Fibroblast of villous mesenchyme (primary cell): Measurements from ENCODE around the gene EHD2. TPM values are rescaled to one million over a fixed set of nuclear protein-coding genes. Genes with fewer than 3 reads are reported as not detected.

Experiments
- DNase-seq: peaks from one replicate; pipeline ENCODE4 v3.0.0-alpha.2; 2010; ENCODE audit warnings: low read depth
- H3K4me3 ChIP-seq: 2 replicates; pipeline ENCODE4 v1.5.1; 2011; ENCODE audit warnings: low read depth, mild to moderate bottlenecking, low read length
- total RNA-seq: library from RNA; depleted of rRNA; stranded (reverse); fragments of >200 nt; gene quantifications from 2 replicates; pipeline ENCODE4 v1.2.3, GENCODE V29; 2012
- TF ChIP-seq, protein P1 (sequence below): IDR thresholded peaks from 2 replicates; pipeline ENCODE4 v1.5.1; 2012; ENCODE audit warnings: low read depth, mild to moderate bottlenecking, low read length; ENCODE audit not compliant: insufficient read depth

The EHD2 gene
- total RNA-seq, 1 donor = 144 TPM

DNA sequence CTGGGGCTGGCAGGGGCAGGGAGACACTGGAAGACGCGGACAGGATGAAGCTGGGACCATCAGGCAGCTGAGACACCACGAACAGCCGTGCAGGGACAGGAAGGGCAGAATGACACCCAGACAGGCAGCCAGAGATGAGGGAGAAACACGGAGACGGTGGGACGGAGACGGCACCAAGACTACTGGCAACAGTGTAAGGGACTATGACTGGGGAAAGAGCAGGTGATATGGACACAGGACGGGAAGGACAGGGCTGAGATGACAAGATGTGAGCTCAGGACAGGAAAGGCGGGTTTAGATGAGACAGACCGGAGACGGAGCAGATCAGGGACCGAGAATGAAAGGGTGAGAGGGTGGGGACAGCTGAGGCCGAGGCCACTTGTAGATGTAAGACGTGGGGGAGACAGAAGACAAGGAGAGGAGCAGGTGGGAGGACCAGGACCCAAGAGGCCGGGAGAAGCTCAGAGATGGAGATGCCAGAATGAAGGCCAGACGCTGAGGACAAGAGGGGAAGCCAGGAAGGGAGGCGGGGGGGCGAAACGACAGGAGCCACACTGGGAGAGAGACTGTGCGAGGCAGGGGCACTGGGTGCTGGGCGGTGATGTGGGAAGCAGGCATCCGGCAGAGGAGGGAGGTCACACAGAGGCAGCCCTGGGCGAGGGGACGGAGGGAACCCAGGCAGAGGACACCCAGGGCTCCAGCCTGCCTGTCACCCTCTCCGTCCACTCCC is 17.5 kb upstream of the EHD2 start:
- no peak for DNase-seq
- TF ChIP-seq, protein P1, sequence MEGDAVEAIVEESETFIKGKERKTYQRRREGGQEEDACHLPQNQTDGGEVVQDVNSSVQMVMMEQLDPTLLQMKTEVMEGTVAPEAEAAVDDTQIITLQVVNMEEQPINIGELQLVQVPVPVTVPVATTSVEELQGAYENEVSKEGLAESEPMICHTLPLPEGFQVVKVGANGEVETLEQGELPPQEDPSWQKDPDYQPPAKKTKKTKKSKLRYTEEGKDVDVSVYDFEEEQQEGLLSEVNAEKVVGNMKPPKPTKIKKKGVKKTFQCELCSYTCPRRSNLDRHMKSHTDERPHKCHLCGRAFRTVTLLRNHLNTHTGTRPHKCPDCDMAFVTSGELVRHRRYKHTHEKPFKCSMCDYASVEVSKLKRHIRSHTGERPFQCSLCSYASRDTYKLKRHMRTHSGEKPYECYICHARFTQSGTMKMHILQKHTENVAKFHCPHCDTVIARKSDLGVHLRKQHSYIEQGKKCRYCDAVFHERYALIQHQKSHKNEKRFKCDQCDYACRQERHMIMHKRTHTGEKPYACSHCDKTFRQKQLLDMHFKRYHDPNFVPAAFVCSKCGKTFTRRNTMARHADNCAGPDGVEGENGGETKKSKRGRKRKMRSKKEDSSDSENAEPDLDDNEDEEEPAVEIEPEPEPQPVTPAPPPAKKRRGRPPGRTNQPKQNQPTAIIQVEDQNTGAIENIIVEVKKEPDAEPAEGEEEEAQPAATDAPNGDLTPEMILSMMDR = no peak
- H3K4me3 ChIP-seq = no peak overlapping the region

DNA sequence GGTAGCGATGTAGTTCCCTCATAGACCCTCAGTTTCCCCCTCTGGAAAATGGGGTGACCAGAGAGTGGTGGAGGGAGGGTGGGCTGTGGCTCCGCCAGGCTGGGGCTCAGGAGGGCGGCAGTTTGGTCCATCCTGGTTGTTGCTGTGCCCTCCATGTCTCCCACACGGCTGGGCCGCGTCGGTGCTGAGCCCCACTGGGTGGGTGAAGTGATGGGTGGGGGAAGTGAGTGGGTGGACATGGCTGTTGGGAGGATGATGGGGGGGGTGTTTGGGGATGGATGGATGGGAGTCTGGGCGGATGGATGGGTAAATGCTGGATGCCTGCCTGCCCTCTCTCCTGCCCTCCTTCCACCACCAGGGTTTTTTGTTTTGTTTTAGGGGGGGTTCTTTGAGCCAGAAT is 16.6 kb upstream of the EHD2 start:
- DNase-seq = no peak
- TF ChIP-seq, protein P1 = no peak
- H3K4me3 ChIP-seq = no peak overlapping the region

DNA sequence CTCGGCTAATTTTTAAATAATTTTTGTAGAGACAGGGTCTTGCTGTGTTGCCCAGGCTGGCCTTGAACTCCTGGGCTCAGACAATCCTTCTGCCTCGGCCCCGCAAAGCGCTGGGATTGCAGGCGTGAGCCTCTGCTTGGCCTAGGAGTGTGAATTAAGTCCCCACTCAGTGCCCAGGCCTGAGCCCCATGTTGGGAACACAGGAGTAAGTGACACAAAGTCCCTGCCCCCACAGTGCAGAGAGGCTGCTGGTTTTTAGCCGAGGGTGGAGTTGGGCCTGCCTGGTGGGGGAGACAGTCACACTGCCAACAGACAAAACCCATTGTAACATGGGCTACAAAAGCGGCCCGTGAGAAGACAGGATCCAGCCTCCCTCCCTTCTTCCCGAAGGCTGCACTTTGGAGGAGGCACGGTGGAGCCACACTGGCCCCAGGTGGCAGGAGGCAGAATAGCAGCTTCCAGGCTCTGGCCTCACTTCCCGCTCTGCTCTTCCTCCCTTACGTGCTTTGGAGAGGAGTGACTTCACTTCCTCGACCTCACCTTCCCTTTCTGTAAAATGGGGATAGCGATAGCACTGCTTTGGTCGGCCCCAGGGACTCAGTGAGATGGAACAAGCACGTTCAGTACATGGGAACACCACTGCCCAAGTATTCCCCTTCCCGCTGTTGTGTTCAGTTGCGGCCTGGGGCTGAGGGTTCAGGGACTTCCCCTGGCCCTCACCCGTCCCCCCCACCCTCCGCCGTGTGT is 15.2 kb upstream of the EHD2 start:
- TF ChIP-seq, protein P1 = peak; percentile 100
- peak; percentile 84 for DNase-seq

DNA sequence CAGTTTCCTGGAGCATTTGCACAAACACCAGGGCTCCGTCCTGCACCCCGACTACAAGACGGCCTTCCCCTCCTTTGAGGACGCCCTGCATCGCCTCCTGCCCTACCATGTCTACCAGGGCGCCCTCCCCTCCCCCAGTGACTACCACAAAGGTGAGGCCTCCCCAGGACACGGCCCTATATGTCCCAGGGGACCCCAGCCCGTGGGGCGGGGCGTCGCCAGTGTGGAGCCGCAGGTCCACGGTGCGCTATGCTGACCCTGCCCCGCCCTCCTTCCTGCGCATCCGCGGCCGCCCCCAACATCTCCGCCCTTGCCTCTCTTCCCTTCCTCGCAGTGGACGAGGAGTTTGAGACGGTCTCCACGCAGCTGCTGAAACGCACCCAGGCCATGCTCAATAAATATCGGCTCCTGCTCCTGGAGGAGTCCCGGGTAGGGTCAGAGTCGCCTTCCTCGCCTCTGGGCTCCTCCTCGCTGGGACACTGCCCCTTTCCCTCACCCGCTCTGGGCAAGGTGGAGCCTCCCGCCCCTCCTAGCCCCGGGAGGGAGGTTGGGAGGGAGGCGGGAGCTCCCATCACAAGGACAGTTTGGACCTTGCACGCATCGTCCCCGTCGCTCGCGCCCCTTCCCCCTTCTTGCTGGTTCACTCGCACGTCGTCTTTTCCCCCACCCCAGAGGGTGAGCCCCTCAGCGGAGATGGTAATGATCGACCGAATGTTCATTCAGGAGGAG is 14.4 kb upstream of the EHD2 start:
- no peak for DNase-seq
- no peak overlapping the region for H3K4me3 ChIP-seq
- TF ChIP-seq, protein P1 = no peak

More for the DNA sequence above, 15.2 kb upstream of the EHD2 start:
- H3K4me3 ChIP-seq = no peak overlapping the region

DNA sequence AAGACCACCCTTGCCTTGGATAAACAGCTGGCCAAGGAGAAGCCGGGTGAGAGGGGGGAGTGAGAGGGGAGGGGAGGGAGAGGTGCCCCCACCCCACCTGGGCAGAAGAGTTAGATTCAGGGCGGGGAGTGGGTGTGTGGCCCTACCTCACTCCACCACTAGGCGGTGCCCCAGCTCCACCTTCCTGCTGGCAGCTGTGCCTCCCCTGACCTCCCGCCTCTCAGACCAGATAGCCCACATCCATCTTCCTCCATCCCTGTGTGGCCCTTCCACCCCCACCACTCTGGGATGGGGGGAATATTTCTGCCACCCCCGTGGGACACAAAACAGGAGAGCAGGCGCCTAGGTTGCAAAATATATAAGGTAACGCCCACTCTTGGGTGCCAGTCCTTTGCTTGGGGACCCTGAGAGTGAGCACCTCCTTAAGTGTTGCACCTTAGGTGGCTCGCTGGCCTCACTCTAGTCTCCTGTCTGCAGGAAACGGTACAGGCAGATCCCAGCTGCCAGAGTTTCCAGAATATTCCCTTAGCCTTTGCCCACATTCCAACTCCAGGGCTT is 13.8 kb upstream of the EHD2 start:
- H3K4me3 ChIP-seq = no peak overlapping the region
- DNase-seq = peak; percentile 36
- TF ChIP-seq, protein P1 = peak; percentile 84

DNA sequence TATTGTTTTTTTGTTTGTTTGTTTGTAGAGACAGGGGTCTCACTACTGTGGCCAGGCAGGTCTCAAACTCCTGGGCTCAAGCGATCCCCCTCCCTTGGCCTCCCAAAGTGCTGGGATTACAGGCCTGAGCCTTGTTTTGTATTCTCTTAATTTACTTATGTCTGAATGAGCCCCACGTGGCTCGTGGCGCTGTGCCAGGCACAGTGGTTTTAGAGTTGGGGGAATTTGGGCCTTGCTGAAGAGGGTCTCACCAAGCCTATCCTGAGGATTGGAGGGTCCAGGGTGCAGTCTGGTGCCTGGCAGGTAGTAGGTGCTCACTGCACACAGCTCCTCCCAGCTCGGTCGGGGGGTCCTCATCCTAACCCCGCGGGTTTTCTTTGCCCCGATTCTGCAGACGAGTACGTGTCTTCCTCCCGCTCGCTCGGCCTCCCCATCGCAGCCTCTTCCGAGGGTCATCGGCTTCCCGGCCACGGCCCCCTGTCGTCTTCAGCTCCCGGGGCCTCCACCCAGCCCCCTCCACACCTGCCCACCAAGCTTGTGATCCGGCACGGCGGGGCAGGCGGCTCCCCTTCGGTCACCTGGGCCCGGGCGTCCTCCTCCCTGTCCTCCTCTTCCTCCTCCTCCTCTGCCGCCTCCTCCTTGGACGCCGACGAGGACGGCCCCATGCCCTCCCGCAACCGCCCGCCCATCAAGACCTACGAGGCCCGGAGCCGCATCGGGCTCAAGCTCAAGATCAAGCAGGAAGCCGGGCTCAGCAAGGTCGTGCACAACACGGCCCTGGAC is 12.1 kb upstream of the EHD2 start:
- TF ChIP-seq, protein P1 = no peak
- no peak for DNase-seq
- no peak overlapping the region for H3K4me3 ChIP-seq
